Keratinocyte (primary cell): Measurements from ENCODE around the gene DDAH1. TPM values are rescaled to one million over a fixed set of nuclear protein-coding genes. Genes with fewer than 3 reads are reported as not detected.
A peak's percentile ranks its signal among the peaks of the same experiment; 100 is the strongest.

Experiments used
- DNase-seq: peaks from one replicate; pipeline ENCODE4 v3.0.0-alpha.2; 2011; ENCODE audit warnings: low read depth, missing footprints, low spot score
- FAIRE-seq: peaks from 2 replicates; lab custom pipeline; 2011; peaks lifted over from hg19 to GRCh38; lab: Jason Lieb, UNC
- H2AFZ ChIP-seq: 2 replicates; pipeline ENCODE4 v1.6.0; 2012; ENCODE audit warnings: low read length, control low read depth, inconsistent platforms; ENCODE audit not compliant: control insufficient read depth
- H3K27ac ChIP-seq: 2 replicates; pipeline ENCODE4 v1.5.1; 2011; ENCODE audit warnings: low read length; ENCODE audit not compliant: control insufficient read depth, insufficient read depth
- H3K27me3 ChIP-seq: 3 replicates; pipeline ENCODE4 v1.6.0; 2011; ENCODE audit warnings: low read length; ENCODE audit not compliant: control insufficient read depth, insufficient read depth; ENCODE audit errors: extremely low read depth
- H3K36me3 ChIP-seq, 2 experiments: 2 replicates in 1 of 2; 3 replicates in 1 of 2; pipeline ENCODE4 v1.5.1; 2011; ENCODE audit warnings: low read length in 2 of 2, mild to moderate bottlenecking in 1 of 2; ENCODE audit not compliant: control insufficient read depth in 2 of 2, insufficient read depth in 2 of 2; ENCODE audit errors: extremely low read depth in 1 of 2
- H3K4me1 ChIP-seq: 3 replicates; pipeline ENCODE4 v1.5.1; 2011; ENCODE audit warnings: low read length; ENCODE audit not compliant: control insufficient read depth, insufficient read depth; ENCODE audit errors: extremely low read depth
- H3K4me2 ChIP-seq: 3 replicates; pipeline ENCODE4 v1.6.0; 2011; ENCODE audit warnings: low read depth, low read length; ENCODE audit not compliant: control insufficient read depth, insufficient read depth; ENCODE audit errors: extremely low read depth
- H3K4me3 ChIP-seq, 3 experiments: fragments of 200-600 bp in 1 of 3; sonication (generic) in 1 of 3; 2 replicates in 2 of 3; 3 replicates in 1 of 3; pipeline ENCODE4 v1.5.1; 2011 to 2016; ENCODE audit warnings: low read length in 3 of 3, mild to moderate bottlenecking in 3 of 3, control low read depth in 2 of 3, inconsistent platforms in 1 of 3, low read depth in 1 of 3, mixed read lengths in 1 of 3, mixed run types in 1 of 3, moderate library complexity in 1 of 3; ENCODE audit not compliant: control insufficient read depth in 2 of 3, insufficient read depth in 2 of 3; ENCODE audit errors: extremely low read depth in 1 of 3
- H3K79me2 ChIP-seq: 2 replicates; pipeline ENCODE4 v1.6.0; 2012; ENCODE audit warnings: low read length; ENCODE audit not compliant: control insufficient read depth, insufficient read depth
- H3K9ac ChIP-seq: 3 replicates; pipeline ENCODE4 v1.6.0; 2011; ENCODE audit warnings: low read length; ENCODE audit not compliant: control insufficient read depth, insufficient read depth; ENCODE audit errors: extremely low read depth
- H3K9me1 ChIP-seq: 3 replicates; pipeline ENCODE4 v1.6.0; 2011; ENCODE audit warnings: low read length; ENCODE audit not compliant: control insufficient read depth, insufficient read depth; ENCODE audit errors: extremely low read depth
- H3K9me3 ChIP-seq: 2 replicates; pipeline ENCODE4 v1.5.1; 2012; ENCODE audit warnings: low read depth, low read length; ENCODE audit not compliant: control insufficient read depth
- H4K20me1 ChIP-seq: 3 replicates; pipeline ENCODE4 v1.6.0; 2011; ENCODE audit warnings: low read length; ENCODE audit not compliant: control insufficient read depth, insufficient read depth; ENCODE audit errors: extremely low read depth
- EZH2 ChIP-seq: IDR thresholded peaks from one replicate; pipeline ENCODE4 v1.6.1; 2012; ENCODE audit warnings: inconsistent platforms, mild to moderate bottlenecking, low read length, moderate library complexity
- dilution Hi-C: fragments of 300-500 bp; cut with MboI; formaldehyde crosslinking; loops from one replicate; pipeline ENCODE4 v1.7.0; 2020; ENCODE audit warnings: low sequenced_read_pairs; ENCODE audit not compliant: extremely low pct_ligation_motif_present
- polyA plus RNA-seq, 5 experiments: library from polyadenylated mRNA; depleted of rRNA in 3 of 5; stranded (reverse) in 3 of 5; stranded (forward) in 1 of 5; unstranded in 1 of 5; fragments of >200 nt; gene quantifications; 1 replicate in 1 of 5; 2 replicates in 3 of 5; 3 replicates in 1 of 5; pipeline versions ENCODE4 v1.2.1 to v1.2.3, GENCODE V29; 2011 to 2012; ENCODE audit warnings: missing spikeins in 2 of 5, low read depth in 1 of 5, low replicate concordance in 1 of 5
- TF ChIP-seq, protein P1 (sequence below), 3 experiments: IDR thresholded peaks in 1 of 3; conservative IDR thresholded peaks in 1 of 3; optimal IDR thresholded peaks in 1 of 3; 2 replicates in 2 of 3; 3 replicates in 1 of 3; pipeline versions ENCODE3 to v1.5.1; 2011; ENCODE audit warnings: low read length in 3 of 3, mild to moderate bottlenecking in 3 of 3, moderate library complexity in 2 of 3, control low read depth in 1 of 3, inconsistent platforms in 1 of 3; ENCODE audit not compliant: insufficient read depth in 2 of 3; ENCODE audit errors: extremely low read depth in 1 of 3

DDAH1 gene
- polyA plus RNA-seq, 1 donor (not counting 4 experiments of a cell fraction or from before 2014, with no cell fraction given): 5.8 TPM

DNA sequence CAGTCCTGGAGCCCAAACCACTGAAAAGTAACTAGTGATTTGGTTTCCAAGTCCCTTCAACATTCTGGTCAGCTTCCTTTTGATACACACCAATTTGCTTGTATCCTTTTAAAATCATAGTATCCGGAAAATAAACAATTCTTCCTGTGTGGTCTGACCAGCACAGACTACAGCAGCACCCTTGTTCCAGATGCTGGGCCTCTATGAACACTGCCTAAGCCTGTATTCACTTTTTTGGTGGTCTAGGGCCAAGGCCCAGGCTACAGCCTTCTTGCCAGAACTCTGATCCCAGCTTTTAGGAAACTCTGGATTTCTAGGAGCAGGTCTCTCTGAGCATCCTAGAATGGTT lies 801 bp upstream of the DDAH1 start:
- Histone ChIP-seq H3K4me3 (no peak overlapping the region), H3K79me2 (no peaks in the 10 kb centered on the region), H3K4me2 (peak overlapping the region; percentile 70), H3K27ac (no peak overlapping the region), H3K9me1 (no peaks in the 10 kb centered on the region), H3K27me3 (no peaks in the 10 kb centered on the region), H4K20me1 (no peaks in the 10 kb centered on the region), H2AFZ (no peak overlapping the region), H3K36me3 (no peaks in the 10 kb centered on the region), H3K9me3 (no peaks in the 10 kb centered on the region), H3K9ac (no peak overlapping the region), H3K4me1 (peaks cover 11% of the 10 kb centered on the region)
- TF ChIP-seq EZH2: no peak
- TF ChIP-seq, protein P1, sequence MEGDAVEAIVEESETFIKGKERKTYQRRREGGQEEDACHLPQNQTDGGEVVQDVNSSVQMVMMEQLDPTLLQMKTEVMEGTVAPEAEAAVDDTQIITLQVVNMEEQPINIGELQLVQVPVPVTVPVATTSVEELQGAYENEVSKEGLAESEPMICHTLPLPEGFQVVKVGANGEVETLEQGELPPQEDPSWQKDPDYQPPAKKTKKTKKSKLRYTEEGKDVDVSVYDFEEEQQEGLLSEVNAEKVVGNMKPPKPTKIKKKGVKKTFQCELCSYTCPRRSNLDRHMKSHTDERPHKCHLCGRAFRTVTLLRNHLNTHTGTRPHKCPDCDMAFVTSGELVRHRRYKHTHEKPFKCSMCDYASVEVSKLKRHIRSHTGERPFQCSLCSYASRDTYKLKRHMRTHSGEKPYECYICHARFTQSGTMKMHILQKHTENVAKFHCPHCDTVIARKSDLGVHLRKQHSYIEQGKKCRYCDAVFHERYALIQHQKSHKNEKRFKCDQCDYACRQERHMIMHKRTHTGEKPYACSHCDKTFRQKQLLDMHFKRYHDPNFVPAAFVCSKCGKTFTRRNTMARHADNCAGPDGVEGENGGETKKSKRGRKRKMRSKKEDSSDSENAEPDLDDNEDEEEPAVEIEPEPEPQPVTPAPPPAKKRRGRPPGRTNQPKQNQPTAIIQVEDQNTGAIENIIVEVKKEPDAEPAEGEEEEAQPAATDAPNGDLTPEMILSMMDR (optimal IDR thresholded peaks at IDR 0.05 in 1 of 3, IDR thresholded peaks at IDR 0.05 in 1 of 3, conservative IDR thresholded peaks at IDR 0.05 in 1 of 3; ENCODE audit: extremely low read depth in 1 of 3, insufficient read depth in 2 of 3, low read length in 3 of 3): no peak
- DNase-seq (no peak), FAIRE-seq (no peak)
- dilution Hi-C loops: no loop called here

DNA sequence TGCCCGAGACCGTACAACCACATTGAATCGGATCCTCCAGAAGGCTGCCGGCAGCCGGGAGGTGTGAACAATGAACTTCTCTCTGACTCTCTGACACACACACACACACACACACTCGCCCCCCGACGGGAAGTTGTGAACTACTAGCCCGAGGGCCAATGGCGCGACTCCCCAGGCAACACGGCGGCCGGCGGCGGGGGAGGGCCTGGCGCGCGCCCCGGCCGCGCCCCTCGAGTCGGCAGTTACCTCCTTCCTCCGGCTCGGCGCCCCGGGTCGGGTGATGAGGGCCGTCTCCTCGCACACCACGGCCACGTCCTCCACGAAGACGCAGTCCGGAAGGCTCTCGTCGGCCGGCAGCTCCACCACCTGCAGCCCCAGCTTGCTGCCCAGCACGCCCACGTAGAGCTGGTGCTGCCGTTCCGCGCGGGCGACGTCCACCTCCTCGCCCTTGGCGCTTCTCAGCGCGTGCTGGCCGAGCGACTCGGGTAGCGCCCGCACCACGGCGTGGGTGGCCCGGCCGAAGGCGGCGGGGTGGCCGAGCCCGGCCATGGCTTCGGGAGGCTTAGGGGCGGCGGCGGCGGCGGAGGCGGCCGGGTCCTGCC lies 361 bp downstream of the DDAH1 start:
- dilution Hi-C loops: no loop called here
- DNase-seq (no peak), FAIRE-seq (no peak)
- H3K79me2 ChIP-seq: no peaks in the 10 kb centered on the region
- H3K4me3 ChIP-seq: peak overlapping the region; percentile 54 to 75 (median 72)
- peaks cover 11% of the 10 kb centered on the region for H3K4me1 ChIP-seq
- H3K9me1 ChIP-seq: no peaks in the 10 kb centered on the region
- TF ChIP-seq, protein P1 (optimal IDR thresholded peaks at IDR 0.05 in 1 of 3, IDR thresholded peaks at IDR 0.05 in 1 of 3, conservative IDR thresholded peaks at IDR 0.05 in 1 of 3; ENCODE audit: extremely low read depth in 1 of 3, insufficient read depth in 2 of 3, low read length in 3 of 3): no peak
- no peak for TF ChIP-seq EZH2
- H3K9me3 ChIP-seq: no peaks in the 10 kb centered on the region
- H3K4me2 ChIP-seq: peak overlapping the region; percentile 70
- peak overlapping the region; percentile 56 for H3K9ac ChIP-seq
- H3K36me3 ChIP-seq: no peaks in the 10 kb centered on the region
- no peak overlapping the region for H3K27ac ChIP-seq
- H3K27me3 ChIP-seq: no peaks in the 10 kb centered on the region
- H4K20me1 ChIP-seq: no peaks in the 10 kb centered on the region
- peak overlapping the region; percentile 97 for H2AFZ ChIP-seq
